CD4-positive, CD25-positive, alpha-beta regulatory T cell (primary cell): ENCODE measurements around the gene SERPINA1. TPM values are rescaled to one million over a fixed set of nuclear protein-coding genes. Genes with fewer than 3 reads are reported as not detected.

Experiments
- ATAC-seq, 2 donors: fragments of 150-1000 bp; cut with Tn5 transposase; one replicate each; pipeline ENCODE4 v1.10.0; 2021; ENCODE audit warnings: low read depth in 2 of 2, moderate number of reproducible peaks in 2 of 2, moderate library complexity in 1 of 2
- DNase-seq, 3 donors: peaks; one replicate each; pipeline versions ENCODE4 v3.0.0 to v3.0.0-alpha.2; 2012 to 2022; ENCODE audit warnings: mixed read lengths in 1 of 3
- H3K27ac ChIP-seq: one replicate; pipeline ENCODE4 v1.7.0; 2013; ENCODE audit warnings: mild to moderate bottlenecking, low read length; ENCODE audit not compliant: insufficient read depth, poor library complexity, severe bottlenecking
- H3K27me3 ChIP-seq: one replicate; pipeline ENCODE4 v1.7.0; 2013; ENCODE audit warnings: low read length; ENCODE audit not compliant: control insufficient read depth, insufficient read depth
- H3K36me3 ChIP-seq: one replicate; pipeline ENCODE4 v1.7.0; 2013; ENCODE audit warnings: mild to moderate bottlenecking, low read length, moderate library complexity; ENCODE audit not compliant: control insufficient read depth, insufficient read depth
- H3K4me1 ChIP-seq: 2 replicates; pipeline ENCODE4 v1.7.0; 2013; ENCODE audit warnings: mild to moderate bottlenecking, low read length; ENCODE audit not compliant: insufficient read depth, control insufficient read depth, poor library complexity, severe bottlenecking
- H3K4me3 ChIP-seq: one replicate; pipeline ENCODE4 v1.7.0; 2013; ENCODE audit warnings: low read depth, mild to moderate bottlenecking, low read length, moderate library complexity
- H3K9me3 ChIP-seq, 2 experiments: 1 replicate in 1 of 2; 2 replicates in 1 of 2; pipeline ENCODE4 v1.7.0; 2013; ENCODE audit warnings: low read length in 2 of 2, mild to moderate bottlenecking in 1 of 2, moderate library complexity in 1 of 2; ENCODE audit not compliant: control insufficient read depth in 2 of 2
- H3K27ac Mint-ChIP-seq, 3 donors: one replicate each; pipeline ENCODE4 v1.8.0; 2020 to 2022; ENCODE audit warnings: mild to moderate bottlenecking in 3 of 3, mixed read lengths in 3 of 3, moderate library complexity in 2 of 3
- H3K27me3 Mint-ChIP-seq: one replicate; pipeline ENCODE4 v1.8.0; 2022; ENCODE audit warnings: mild to moderate bottlenecking, mixed read lengths
- H3K36me3 Mint-ChIP-seq: one replicate; pipeline ENCODE4 v1.8.0; 2020; ENCODE audit warnings: mixed read lengths
- H3K4me1 Mint-ChIP-seq, 4 donors: one replicate each; pipeline ENCODE4 v1.8.0; 2020 to 2022; ENCODE audit warnings: mixed read lengths in 4 of 4, mild to moderate bottlenecking in 1 of 4
- H3K4me3 Mint-ChIP-seq, 4 donors: one replicate each; pipeline ENCODE4 v1.8.0; 2020 to 2022; ENCODE audit warnings: mild to moderate bottlenecking in 4 of 4, mixed read lengths in 4 of 4, moderate library complexity in 3 of 4
- H3K9me3 Mint-ChIP-seq, 7 donors: one replicate each; pipeline ENCODE4 v1.8.0; 2020 to 2022; ENCODE audit warnings: mixed read lengths in 7 of 7, mild to moderate bottlenecking in 3 of 7, moderate library complexity in 2 of 7
- polyA plus RNA-seq, 4 donors: library from polyadenylated mRNA; unstranded; fragments of 300-500 nt; fragmentation: Illumina TruSeq; gene quantifications; one replicate each; pipeline ENCODE4 v1.2.3, GENCODE V29; 2021
- total RNA-seq: library from RNA; stranded (reverse); gene quantifications from one replicate; pipeline ENCODE4 v1.2.3, GENCODE V29; 2022

SERPINA1 gene
- total and polyA plus RNA-seq, 5 donors from 2014 or later: 0.14 to 2.6 (median 0.71) TPM; not detected in 2

DNA sequence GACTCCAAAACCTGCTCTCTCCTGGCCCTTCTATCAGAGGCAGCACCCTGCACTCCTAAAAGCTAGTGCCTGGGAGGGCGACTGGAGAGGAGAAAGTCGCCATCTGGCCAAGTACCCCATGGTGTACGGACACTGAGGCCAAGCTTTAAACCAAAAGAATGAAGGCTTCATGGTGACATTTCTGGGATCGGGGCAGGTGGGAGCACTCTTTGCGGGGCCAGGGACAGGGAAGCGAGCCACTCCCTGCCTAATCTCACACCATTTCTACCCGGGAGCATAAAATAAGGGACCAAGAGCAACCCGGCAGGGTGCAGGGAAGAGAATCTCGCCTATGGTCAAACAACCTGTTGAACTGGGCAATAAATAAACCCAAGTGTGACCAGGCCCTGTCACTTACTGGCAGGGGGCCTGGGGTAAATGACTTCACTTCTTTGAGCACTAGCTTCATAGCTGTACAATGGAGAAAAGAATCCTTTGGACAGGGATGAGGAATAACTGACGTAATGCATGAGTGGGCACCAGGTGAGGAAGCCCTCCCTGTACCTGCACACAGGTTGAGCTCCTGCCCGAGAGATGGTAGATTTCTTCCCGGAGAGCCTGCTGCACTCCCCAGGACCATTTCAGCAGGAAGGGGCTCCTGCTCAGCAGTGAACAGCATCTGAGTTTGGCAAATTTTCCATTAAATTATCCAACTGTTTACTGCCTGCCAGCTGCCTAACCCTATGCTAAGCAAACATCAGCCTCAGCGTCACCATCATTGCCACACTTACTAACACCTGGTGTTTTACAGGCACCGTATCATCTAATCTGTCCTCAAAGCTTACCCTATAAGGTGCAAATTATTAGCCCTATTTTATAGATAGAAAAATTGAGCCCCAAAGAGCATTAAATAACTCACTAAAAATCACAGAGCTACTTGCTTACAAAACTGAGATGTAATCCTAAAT lies 2.0 kb downstream of the SERPINA1 start:
- ATAC-seq: no peak
- H3K27me3 ChIP-seq: no peaks in the 10 kb centered on the region
- H3K27ac ChIP-seq: no peak overlapping the region
- no peak overlapping the region for H3K4me3 Mint-ChIP-seq
- H3K36me3 Mint-ChIP-seq: no peaks in the 10 kb centered on the region
- H3K4me1 ChIP-seq: no peaks in the 10 kb centered on the region
- no peak for DNase-seq
- no peaks in the 10 kb centered on the region for H3K36me3 ChIP-seq
- no peaks in the 10 kb centered on the region for H3K9me3 ChIP-seq
- no peaks in the 10 kb centered on the region for H3K4me1 Mint-ChIP-seq
- no peaks in the 10 kb centered on the region for H3K9me3 Mint-ChIP-seq
- H3K27me3 Mint-ChIP-seq: peaks cover 4% of the 10 kb centered on the region
- H3K27ac Mint-ChIP-seq: no peak overlapping the region
- H3K4me3 ChIP-seq: no peak overlapping the region

DNA sequence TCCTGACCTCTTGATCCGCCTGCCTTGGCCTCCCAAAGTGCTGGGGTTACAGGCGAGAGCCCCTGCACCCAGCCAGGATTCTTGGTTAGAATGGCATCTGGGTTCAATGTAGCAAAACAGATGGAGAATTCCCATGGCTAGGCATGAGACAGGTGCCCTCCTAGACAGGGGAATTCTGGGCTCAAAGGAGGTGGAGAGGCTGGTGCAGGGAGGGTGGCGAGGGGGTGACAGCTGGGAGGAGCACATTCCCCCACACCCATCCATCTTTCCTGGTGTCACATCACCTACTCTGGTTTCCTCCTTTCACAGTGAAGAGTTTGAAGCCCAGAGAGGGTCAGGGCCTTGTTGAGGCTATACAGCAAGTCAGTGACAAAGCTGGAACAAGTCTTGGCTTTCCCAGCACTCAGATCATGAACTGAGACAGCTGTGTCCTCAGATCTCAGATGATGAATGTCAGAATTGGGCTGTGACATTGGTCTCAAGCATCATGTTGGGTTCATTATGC lies 2.8 kb downstream of the SERPINA1 start:
- H3K27me3 ChIP-seq: no peaks in the 10 kb centered on the region
- no peaks in the 10 kb centered on the region for H3K9me3 ChIP-seq
- H3K4me3 Mint-ChIP-seq: no peak overlapping the region
- no peaks in the 10 kb centered on the region for H3K4me1 ChIP-seq
- H3K9me3 Mint-ChIP-seq: no peaks in the 10 kb centered on the region
- H3K27ac Mint-ChIP-seq: no peak overlapping the region
- H3K36me3 ChIP-seq: no peaks in the 10 kb centered on the region
- H3K27me3 Mint-ChIP-seq: peaks cover 4% of the 10 kb centered on the region
- no peak overlapping the region for H3K27ac ChIP-seq
- no peaks in the 10 kb centered on the region for H3K4me1 Mint-ChIP-seq
- ATAC-seq (no peak), DNase-seq (no peak)
- H3K4me3 ChIP-seq: no peak overlapping the region
- no peaks in the 10 kb centered on the region for H3K36me3 Mint-ChIP-seq

DNA sequence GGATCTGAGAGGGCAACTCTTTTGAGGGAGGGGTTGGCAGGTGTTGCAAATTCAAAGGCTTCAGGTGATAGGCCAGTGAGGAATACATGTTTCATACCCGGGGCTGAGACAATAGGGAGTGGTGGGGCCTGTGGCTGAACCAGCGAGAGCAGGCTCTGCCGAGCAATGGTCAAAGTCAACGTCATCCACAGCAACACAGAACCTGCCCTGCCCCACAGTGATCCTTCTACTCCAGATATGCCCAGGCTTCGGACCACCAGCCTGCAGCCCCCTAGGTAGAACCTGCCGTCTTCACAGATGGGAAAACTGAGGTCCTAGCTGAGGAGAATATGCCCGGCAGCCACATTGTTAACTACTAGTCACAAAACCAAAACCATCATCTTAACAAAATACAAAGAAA lies 4.1 kb downstream of the SERPINA1 start:
- Mint-ChIP-seq H3K27ac (no peak overlapping the region), H3K4me3 (no peak overlapping the region), H3K27me3 (peaks cover 4% of the 10 kb centered on the region), H3K9me3 (no peaks in the 10 kb centered on the region), H3K36me3 (no peaks in the 10 kb centered on the region), H3K4me1 (no peaks in the 10 kb centered on the region)
- Histone ChIP-seq H3K4me1 (no peaks in the 10 kb centered on the region), H3K9me3 (no peaks in the 10 kb centered on the region), H3K27me3 (no peaks in the 10 kb centered on the region), H3K36me3 (no peaks in the 10 kb centered on the region), H3K27ac (no peak overlapping the region), H3K4me3 (no peak overlapping the region)
- no peak for ATAC-seq
- DNase-seq: no peak

DNA sequence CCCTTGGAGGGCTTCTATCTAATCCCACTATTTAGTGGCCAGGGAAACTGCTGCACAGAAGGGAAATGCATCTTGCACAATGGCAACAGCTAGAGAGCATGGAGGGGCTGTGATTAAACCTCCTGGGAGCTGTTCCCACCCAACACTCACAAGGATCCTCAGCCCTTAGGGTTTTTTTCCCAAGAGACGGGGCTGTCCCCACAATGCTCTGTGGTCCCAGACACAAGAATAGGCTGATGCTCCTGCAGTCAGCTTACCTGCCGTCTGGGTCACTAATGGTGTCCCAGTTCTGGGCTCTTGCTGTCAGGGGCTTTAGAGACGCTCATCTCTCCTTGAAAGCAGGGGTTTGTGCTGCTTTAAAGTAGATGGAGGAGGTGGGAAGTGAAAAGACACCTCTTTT lies 4.6 kb downstream of the SERPINA1 start:
- Mint-ChIP-seq H3K27me3 (peaks cover 4% of the 10 kb centered on the region), H3K36me3 (no peaks in the 10 kb centered on the region), H3K4me3 (no peak overlapping the region), H3K9me3 (no peaks in the 10 kb centered on the region), H3K4me1 (no peaks in the 10 kb centered on the region), H3K27ac (no peak overlapping the region)
- H3K36me3 ChIP-seq: no peaks in the 10 kb centered on the region
- H3K4me3 ChIP-seq: no peak overlapping the region
- ATAC-seq (no peak), DNase-seq (no peak)
- no peaks in the 10 kb centered on the region for H3K4me1 ChIP-seq
- H3K27ac ChIP-seq: no peak overlapping the region
- no peaks in the 10 kb centered on the region for H3K9me3 ChIP-seq
- H3K27me3 ChIP-seq: no peaks in the 10 kb centered on the region

DNA sequence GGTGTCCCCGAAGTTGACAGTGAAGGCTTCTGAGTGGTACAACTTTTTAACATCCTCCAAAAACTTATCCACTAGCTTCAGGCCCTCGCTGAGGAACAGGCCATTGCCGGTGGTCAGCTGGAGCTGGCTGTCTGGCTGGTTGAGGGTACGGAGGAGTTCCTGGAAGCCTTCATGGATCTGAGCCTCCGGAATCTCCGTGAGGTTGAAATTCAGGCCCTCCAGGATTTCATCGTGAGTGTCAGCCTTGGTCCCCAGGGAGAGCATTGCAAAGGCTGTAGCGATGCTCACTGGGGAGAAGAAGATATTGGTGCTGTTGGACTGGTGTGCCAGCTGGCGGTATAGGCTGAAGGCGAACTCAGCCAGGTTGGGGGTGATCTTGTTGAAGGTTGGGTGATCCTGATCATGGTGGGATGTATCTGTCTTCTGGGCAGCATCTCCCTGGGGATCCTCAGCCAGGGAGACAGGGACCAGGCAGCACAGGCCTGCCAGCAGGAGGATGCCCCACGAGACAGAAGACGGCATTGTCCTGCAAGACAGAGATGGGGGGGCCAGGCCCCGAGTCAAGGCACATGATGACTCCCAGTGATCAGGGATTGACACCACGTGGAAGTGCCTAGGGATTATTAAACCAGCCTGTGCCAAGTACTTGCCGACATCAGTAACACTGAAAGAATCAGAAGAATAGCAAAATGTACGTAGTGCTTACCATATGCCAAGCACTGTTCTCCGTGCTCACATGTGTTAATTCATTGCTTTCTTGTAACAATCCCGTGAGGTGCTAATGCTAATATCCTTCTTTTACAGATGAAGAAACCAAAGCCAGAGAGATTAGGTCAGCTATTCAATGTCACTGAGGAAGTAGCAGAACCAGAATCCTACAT lies 5.4 kb downstream of the SERPINA1 start:
- H3K27ac Mint-ChIP-seq: no peak overlapping the region
- no peak overlapping the region for H3K4me3 Mint-ChIP-seq

DNA sequence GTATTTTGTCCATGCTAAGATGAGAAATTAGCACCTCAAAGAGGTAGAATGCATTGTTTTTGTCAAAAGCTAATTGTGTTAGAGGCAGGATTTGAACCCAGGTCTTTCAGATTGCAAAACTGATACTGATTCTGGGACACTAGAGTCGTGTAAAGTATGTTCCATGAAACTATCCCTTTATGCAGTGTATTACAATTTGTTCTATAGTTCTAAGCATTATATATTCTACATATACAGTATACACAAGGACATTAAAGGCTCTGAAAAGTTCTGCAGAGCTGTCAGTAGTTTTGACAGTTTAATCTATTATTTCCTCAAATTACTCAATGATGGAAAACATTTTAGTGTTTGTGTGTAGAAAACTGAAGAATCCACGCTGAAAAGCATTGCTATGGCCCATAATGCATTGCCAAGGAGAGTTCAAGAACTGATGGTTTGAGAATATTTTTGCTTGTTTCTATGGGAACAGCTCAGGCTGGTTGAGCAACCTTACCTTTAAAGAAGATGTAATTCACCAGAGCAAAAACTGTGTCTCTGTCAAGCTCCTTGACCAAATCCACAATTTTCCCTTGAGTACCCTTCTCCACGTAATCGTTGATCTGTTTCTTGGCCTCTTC lies 6.2 kb downstream of the SERPINA1 start:
- H3K4me1 Mint-ChIP-seq: no peaks in the 10 kb centered on the region
- ATAC-seq (no peak), DNase-seq (no peak)
- H3K27me3 ChIP-seq: no peaks in the 10 kb centered on the region
- H3K4me3 ChIP-seq: no peak overlapping the region
- H3K27ac Mint-ChIP-seq: no peak overlapping the region
- no peak overlapping the region for H3K27ac ChIP-seq
- no peaks in the 10 kb centered on the region for H3K36me3 ChIP-seq
- no peaks in the 10 kb centered on the region for H3K9me3 Mint-ChIP-seq
- H3K27me3 Mint-ChIP-seq: peaks cover 4% of the 10 kb centered on the region
- no peaks in the 10 kb centered on the region for H3K4me1 ChIP-seq
- no peaks in the 10 kb centered on the region for H3K36me3 Mint-ChIP-seq
- H3K4me3 Mint-ChIP-seq: no peak overlapping the region
- no peaks in the 10 kb centered on the region for H3K9me3 ChIP-seq

More for the DNA sequence above, 5.4 kb downstream of the SERPINA1 start:
- no peaks in the 10 kb centered on the region for H3K36me3 ChIP-seq
- no peak overlapping the region for H3K4me3 ChIP-seq
- no peaks in the 10 kb centered on the region for H3K4me1 ChIP-seq
- no peaks in the 10 kb centered on the region for H3K9me3 ChIP-seq
- Mint-ChIP-seq H3K36me3 (no peaks in the 10 kb centered on the region), H3K4me1 (no peaks in the 10 kb centered on the region), H3K9me3 (no peaks in the 10 kb centered on the region), H3K27me3 (peaks cover 4% of the 10 kb centered on the region)
- ATAC-seq (no peak), DNase-seq (no peak)
- no peak overlapping the region for H3K27ac ChIP-seq
- H3K27me3 ChIP-seq: no peaks in the 10 kb centered on the region

DNA sequence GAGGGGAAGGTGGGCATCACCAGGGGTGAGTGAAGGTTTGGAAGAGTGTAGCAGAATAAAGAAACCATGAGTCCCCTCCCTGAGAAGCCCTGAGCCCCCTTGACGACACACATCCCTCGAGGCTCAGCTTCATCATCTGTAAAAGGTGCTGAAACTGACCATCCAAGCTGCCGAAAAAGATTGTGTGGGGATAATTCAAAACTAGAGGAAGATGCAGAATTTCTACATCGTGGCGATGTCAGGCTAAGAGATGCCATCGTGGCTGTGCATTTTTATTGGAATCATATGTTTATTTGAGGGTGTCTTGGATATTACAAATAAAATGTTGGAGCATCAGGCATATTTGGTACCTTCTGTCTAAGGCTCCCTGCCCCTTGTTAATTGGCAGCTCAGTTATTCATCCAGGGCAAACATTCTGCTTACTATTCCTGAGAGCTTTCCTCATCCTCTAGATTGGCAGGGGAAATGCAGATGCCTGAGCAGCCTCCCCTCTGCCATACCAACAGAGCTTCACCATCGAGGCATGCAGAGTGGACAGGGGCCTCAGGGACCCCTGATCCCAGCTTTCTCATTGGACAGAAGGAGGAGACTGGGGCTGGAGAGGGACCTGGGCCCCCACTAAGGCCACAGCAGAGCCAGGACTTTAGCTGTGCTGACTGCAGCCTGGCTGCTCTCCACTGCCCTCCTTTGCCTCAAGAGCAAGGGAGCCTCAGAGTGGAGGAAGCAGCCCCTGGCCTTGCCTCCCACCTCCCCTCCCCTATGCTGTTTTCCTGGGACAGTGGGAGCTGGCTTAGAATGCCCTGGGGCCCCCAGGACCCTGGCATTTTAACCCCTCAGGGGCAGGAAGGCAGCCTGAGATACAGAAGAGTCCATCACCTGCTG lies 7.0 kb downstream of the SERPINA1 start:
- H3K27me3 Mint-ChIP-seq: peaks cover 4% of the 10 kb centered on the region
- Histone ChIP-seq H3K27me3 (no peaks in the 10 kb centered on the region), H3K4me3 (no peak overlapping the region), H3K27ac (no peak overlapping the region), H3K36me3 (no peaks in the 10 kb centered on the region), H3K9me3 (no peaks in the 10 kb centered on the region), H3K4me1 (no peaks in the 10 kb centered on the region)
- H3K4me1 Mint-ChIP-seq: no peaks in the 10 kb centered on the region
- no peaks in the 10 kb centered on the region for H3K36me3 Mint-ChIP-seq
- no peak overlapping the region for H3K4me3 Mint-ChIP-seq
- ATAC-seq: no peak
- no peaks in the 10 kb centered on the region for H3K9me3 Mint-ChIP-seq
- no peak for DNase-seq
- H3K27ac Mint-ChIP-seq: no peak overlapping the region
